Measurements from ENCODE around the gene IL20.

GRCh38 chr1:206904423-206905142, 39.2 kb downstream of the IL20 start:
- TF ChIP-seq POLR2A (IDR thresholded peaks at IDR 0.05; ENCODE audit: low read depth, low read length) (no peak), POLR2AphosphoS5 (IDR thresholded peaks at IDR 0.05; ENCODE audit: low read depth, low read length) (no peak)
